K562 (cell line): Measurements from ENCODE around the gene MYADML2. TPM values are rescaled to one million over a fixed set of nuclear protein-coding genes. Genes with fewer than 3 reads are reported as not detected.
A peak's percentile ranks its signal among the peaks of the same experiment; 100 is the strongest.

ENCODE experiments used
- MED1 ChIP-seq: sonication (generic); formaldehyde crosslinking; IDR thresholded peaks from 2 replicates; pipeline ENCODE4 v1.8.1; 2023; ENCODE audit warnings: missing genetic modification reagents, borderline replicate concordance
- MYNN ChIP-seq, 2 experiments: sonication (generic); formaldehyde crosslinking in 1 of 2; IDR thresholded peaks; 2 replicates each; pipeline versions ENCODE4 v1.5.0 to v1.6.1; 2016 to 2020; ENCODE audit warnings: antibody characterized with exemption in 1 of 2, missing genetic modification reagents in 1 of 2
- POU5F1 ChIP-seq: fragments of 150-350 bp; IDR thresholded peaks from 2 replicates; pipeline ENCODE4 v1.6.1; 2014; ENCODE audit warnings: borderline replicate concordance, low read length, low read depth, mild to moderate bottlenecking; ENCODE audit not compliant: partially characterized antibody
- PRDM10 ChIP-seq: fragments of 450-650 bp; IDR thresholded peaks from 2 replicates; pipeline ENCODE4 v1.6.1; 2018; ENCODE audit not compliant: partially characterized antibody
- PURB ChIP-seq: sonication (generic); formaldehyde crosslinking; IDR thresholded peaks from 2 replicates; pipeline ENCODE4 v1.9.0; 2021; ENCODE audit warnings: low read depth, mild to moderate bottlenecking, missing genetic modification reagents
- RBM34 ChIP-seq: fragments of 200-400 bp; formaldehyde crosslinking; IDR thresholded peaks from 2 replicates; pipeline ENCODE4 v1.6.1; 2018; ENCODE audit warnings: low read length, borderline replicate concordance; ENCODE audit not compliant: insufficient read depth
- THAP12 ChIP-seq: fragments of 250-450 bp; sonication (Bioruptor Pico); IDR thresholded peaks from 2 replicates; pipeline ENCODE4 v1.9.0; 2021; ENCODE audit warnings: mild to moderate bottlenecking, inconsistent platforms
- ZNF140 ChIP-seq: fragments of 250-450 bp; sonication (Bioruptor Pico); IDR thresholded peaks from 2 replicates; pipeline ENCODE4 v1.8.0; 2021; ENCODE audit warnings: moderate library complexity, mild to moderate bottlenecking, inconsistent platforms
- ZNF584 ChIP-seq: fragments of 200-800 bp; sonication (Bioruptor generic); IDR thresholded peaks from 2 replicates; pipeline ENCODE4 v1.6.1; 2016; ENCODE audit warnings: low read depth, mild to moderate bottlenecking, missing genetic modification characterization, missing compliant biosample characterization
- ZNF778 ChIP-seq: fragments of 450-650 bp; formaldehyde crosslinking; IDR thresholded peaks from 2 replicates; pipeline ENCODE4 v1.4.0; 2020; ENCODE audit warnings: mild to moderate bottlenecking, moderate library complexity
- polyA plus RNA-seq, 8 experiments: library from polyadenylated mRNA; depleted of rRNA in 4 of 8; stranded (reverse) in 5 of 8; unstranded in 3 of 8; fragments of >200 nt; fragmentation: Nextera tagmentation in 2 of 8; fragmentation: Illumina TruSeq in 1 of 8; extraction: Ambion mirVana in 2 of 8; extraction: Trizol in 1 of 8; gene quantifications; 2 replicates each; pipeline versions ENCODE4 v1.2.1 to v1.2.3, GENCODE V29; 2011 to 2014; ENCODE audit warnings: inconsistent platforms in 1 of 8, missing spikeins in 1 of 8
- total RNA-seq, 7 experiments: library from RNA; depleted of rRNA in 6 of 7; stranded (reverse); fragments of >200 nt in 6 of 7; fragmentation: Illumina TruSeq in 2 of 7; extraction: Trizol in 2 of 7; gene quantifications; 2 replicates each; pipeline versions ENCODE4 v1.2.1 to v1.2.3, GENCODE V29; 2011 to 2021; ENCODE audit warnings: low replicate concordance in 1 of 7
- TF ChIP-seq, protein P1 (sequence below): fragments of 450-650 bp; IDR thresholded peaks from one replicate; pipeline ENCODE4 v1.6.1; 2018; ENCODE audit warnings: mild to moderate bottlenecking, moderate library complexity; ENCODE audit not compliant: partially characterized antibody
- TF ChIP-seq, protein P2 (sequence below), 3 experiments: fragments of 200-800 bp in 1 of 3; fragments of 250-450 bp in 1 of 3; fragments of 450-650 bp in 1 of 3; sonication (Bioruptor Pico) in 1 of 3; sonication (Bioruptor generic) in 1 of 3; formaldehyde crosslinking in 1 of 3; IDR thresholded peaks; 2 replicates each; pipeline versions ENCODE4 v1.6.1 to v1.8.0; 2016 to 2022; ENCODE audit warnings: mild to moderate bottlenecking in 2 of 3, missing genetic modification characterization in 2 of 3, missing compliant biosample characterization in 1 of 3, moderate library complexity in 1 of 3

The MYADML2 gene
- total and polyA plus RNA-seq, 9 of the 15 experiments (the other 6 are each of a cell fraction or from before 2014, with no cell fraction given): not detected

DNA sequence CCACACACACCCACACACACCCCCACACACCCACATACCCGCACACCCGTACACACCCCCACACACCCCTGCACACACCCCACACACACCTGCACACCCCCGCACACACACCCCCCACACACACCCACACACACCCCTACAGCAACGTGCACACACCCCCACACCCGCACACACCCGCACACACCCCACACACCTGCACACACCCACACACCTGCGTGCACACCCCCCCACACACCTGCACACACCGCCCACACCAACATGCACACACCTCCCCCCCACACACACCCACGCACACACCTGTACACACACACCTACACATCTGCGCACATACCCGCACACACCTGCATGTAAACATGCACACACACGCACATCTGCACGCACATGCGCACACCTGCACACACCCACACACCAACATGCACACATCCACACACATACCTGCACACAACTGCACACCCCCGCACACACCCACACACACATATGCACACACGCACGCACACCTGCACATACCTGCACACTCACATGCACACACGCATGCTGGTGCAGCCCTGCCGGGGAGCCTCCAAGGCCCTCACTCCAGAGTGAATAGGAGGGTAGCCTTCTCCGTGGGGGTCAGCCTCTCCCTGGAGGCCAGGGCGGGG is 37.9 kb upstream of the MYADML2 start (continued):
- no peak for TF ChIP-seq ZNF140
- no peak for TF ChIP-seq ZNF778
- TF ChIP-seq ZNF584 (CRISPR knock-in tag): no peak
- TF ChIP-seq, protein P1, sequence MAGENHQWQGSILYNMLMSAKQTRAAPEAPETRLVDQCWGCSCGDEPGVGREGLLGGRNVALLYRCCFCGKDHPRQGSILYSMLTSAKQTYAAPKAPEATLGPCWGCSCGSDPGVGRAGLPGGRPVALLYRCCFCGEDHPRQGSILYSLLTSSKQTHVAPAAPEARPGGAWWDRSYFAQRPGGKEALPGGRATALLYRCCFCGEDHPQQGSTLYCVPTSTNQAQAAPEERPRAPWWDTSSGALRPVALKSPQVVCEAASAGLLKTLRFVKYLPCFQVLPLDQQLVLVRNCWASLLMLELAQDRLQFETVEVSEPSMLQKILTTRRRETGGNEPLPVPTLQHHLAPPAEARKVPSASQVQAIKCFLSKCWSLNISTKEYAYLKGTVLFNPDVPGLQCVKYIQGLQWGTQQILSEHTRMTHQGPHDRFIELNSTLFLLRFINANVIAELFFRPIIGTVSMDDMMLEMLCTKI: no peak
- no peak for TF ChIP-seq PRDM10
- no peak for TF ChIP-seq POU5F1
- TF ChIP-seq MYNN (IDR thresholded peaks at IDR 0.05): peak; percentile 74
- no peak for TF ChIP-seq MYNN (CRISPR knock-in tag; IDR thresholded peaks at IDR 0.05)
- no peak for TF ChIP-seq MED1 (CRISPR knock-in tag)
- no peak for TF ChIP-seq THAP12 (CRISPR knock-in tag)
- no peak for TF ChIP-seq RBM34
- TF ChIP-seq, protein P2, sequence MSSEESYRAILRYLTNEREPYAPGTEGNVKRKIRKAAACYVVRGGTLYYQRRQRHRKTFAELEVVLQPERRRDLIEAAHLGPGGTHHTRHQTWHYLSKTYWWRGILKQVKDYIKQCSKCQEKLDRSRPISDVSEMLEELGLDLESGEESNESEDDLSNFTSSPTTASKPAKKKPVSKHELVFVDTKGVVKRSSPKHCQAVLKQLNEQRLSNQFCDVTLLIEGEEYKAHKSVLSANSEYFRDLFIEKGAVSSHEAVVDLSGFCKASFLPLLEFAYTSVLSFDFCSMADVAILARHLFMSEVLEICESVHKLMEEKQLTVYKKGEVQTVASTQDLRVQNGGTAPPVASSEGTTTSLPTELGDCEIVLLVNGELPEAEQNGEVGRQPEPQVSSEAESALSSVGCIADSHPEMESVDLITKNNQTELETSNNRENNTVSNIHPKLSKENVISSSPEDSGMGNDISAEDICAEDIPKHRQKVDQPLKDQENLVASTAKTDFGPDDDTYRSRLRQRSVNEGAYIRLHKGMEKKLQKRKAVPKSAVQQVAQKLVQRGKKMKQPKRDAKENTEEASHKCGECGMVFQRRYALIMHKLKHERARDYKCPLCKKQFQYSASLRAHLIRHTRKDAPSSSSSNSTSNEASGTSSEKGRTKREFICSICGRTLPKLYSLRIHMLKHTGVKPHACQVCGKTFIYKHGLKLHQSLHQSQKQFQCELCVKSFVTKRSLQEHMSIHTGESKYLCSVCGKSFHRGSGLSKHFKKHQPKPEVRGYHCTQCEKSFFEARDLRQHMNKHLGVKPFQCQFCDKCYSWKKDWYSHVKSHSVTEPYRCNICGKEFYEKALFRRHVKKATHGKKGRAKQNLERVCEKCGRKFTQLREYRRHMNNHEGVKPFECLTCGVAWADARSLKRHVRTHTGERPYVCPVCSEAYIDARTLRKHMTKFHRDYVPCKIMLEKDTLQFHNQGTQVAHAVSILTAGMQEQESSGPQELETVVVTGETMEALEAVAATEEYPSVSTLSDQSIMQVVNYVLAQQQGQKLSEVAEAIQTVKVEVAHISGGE (CRISPR knock-in tag; IDR thresholded peaks at IDR 0.05): no peak
- no peak for TF ChIP-seq PURB (CRISPR knock-in tag)
